ENCODE measurements around the gene SNRNP25.
"Not testable (repeated sequence)": the region's sequence is repeated elsewhere in the genome, so short reads cannot be mapped to it uniquely, and the experiment has no call there.

Gene SNRNP25

DNA sequence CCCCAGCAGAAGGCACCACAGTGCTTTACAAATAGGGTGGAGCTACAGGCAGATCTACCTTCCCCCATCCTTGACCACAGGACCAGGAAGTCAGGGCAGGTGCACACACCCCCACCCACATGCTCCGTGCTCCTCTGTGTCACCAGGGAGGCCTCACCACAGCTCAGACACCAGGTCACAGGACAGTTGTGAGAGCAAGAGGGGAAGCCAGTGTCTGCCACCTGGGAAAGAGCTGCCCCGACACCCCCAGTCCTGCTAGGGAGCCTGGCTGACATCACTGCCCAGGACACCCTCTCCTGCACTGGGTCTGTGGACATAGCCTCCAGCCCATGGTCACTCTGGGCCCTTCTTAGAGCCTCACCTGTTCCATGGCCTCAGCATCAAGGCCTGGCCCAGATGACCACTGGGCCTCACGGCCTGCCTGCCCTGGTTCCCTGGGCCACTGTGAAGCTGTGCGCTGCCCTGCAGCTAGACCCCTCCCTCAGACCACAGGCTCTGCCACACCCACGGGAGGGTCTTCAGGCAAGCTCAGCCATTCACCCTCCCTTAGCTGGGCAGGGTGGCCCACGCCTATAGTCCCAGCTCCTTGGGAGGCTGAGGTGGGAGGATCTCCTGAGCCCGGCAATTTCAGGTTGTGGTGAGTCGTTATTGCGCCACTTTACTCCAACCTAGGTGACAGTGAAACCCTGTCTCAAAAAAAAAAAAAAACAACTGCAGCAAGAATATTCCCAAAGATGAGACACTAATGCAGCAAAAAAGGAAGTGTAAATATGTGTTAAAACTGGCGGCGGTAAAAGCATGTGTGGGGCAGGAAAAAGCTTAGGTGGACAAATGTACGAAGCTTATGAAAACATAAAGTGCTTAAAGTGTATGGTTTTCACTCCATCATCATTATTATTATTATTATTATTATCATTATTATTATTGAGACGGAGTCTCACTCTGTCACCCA, 14.4 kb upstream of the SNRNP25 start:
- TF ChIP-seq SUZ12 (IDR thresholded peaks at IDR 0.05; ENCODE audit: extremely low read depth, insufficient read depth, insufficient read length): no peak
- no peak for TF ChIP-seq ZNF274 (IDR thresholded peaks at IDR 0.05; ENCODE audit: low read depth, low read length)
- no peak for TF ChIP-seq YY1 (IDR thresholded peaks at IDR 0.05; ENCODE audit: insufficient read depth, insufficient read length)

DNA sequence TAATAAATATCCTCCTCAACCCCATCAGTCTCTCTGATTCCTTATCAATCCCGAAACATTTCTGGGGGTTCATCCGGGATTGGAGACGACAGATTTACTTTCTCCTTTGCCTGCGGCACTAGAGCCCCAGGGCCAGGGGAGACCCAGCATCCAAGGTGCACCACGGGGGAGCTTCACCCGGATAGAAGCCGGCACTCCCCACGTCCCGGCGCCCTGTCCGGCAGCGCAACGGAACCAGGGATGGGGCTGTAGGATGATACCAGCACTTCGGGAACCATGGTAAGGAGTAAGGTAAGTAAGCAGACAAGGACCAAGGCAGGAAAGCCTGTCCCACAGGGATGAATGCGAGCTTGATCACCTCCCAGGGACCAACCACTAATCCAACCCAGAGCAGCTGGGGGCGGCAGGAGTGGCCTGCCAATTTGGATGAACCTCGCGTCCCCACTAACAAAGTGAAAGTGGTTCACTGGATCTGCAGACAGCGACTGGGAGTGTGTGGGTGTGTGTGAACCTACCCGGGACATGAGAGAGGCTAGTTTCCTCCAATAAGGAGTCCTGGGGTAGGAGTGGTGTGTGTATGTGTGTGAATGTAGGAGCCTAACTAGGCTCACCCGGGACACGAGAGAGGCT, 12.1 kb upstream of the SNRNP25 start:
- H3K9me3 ChIP-seq (ENCODE audit: insufficient read depth, low read length): peaks cover 19% of the 10 kb centered on the region
- H3K4me3 ChIP-seq (ENCODE audit: insufficient read length, low read depth): no peak overlapping the region
- no peak overlapping the region for H3K9ac ChIP-seq (ENCODE audit: insufficient read length, low read depth)
- peaks cover 88% of the 10 kb centered on the region for H3K36me3 ChIP-seq (ENCODE audit: insufficient read depth, insufficient read length, low read length)
- peaks cover 7% of the 10 kb centered on the region for H3K4me1 ChIP-seq (ENCODE audit: insufficient read depth, insufficient read length)
- H3K27me3 ChIP-seq (ENCODE audit: insufficient read depth, insufficient read length): no peaks in the 10 kb centered on the region
- DNase-seq (ENCODE audit: low read depth, low spot score): no peak
- TF ChIP-seq YY1 (IDR thresholded peaks at IDR 0.05; ENCODE audit: insufficient read depth, insufficient read length) (no peak), ZNF274 (IDR thresholded peaks at IDR 0.05; ENCODE audit: low read depth, low read length) (no peak), SUZ12 (IDR thresholded peaks at IDR 0.05; ENCODE audit: extremely low read depth, insufficient read depth, insufficient read length) (no peak)

More for the DNA sequence above, 14.4 kb upstream of the SNRNP25 start:
- DNase-seq (ENCODE audit: low read depth, low spot score): no peak
- H3K9me3 ChIP-seq (ENCODE audit: insufficient read depth, low read length): peaks cover 19% of the 10 kb centered on the region
- H3K4me1 ChIP-seq (ENCODE audit: insufficient read depth, insufficient read length): peaks cover 11% of the 10 kb centered on the region
- H3K36me3 ChIP-seq (ENCODE audit: insufficient read depth, insufficient read length, low read length): peaks cover 84% of the 10 kb centered on the region
- H3K4me3 ChIP-seq (ENCODE audit: insufficient read length, low read depth): no peak overlapping the region
- no peaks in the 10 kb centered on the region for H3K27me3 ChIP-seq (ENCODE audit: insufficient read depth, insufficient read length)
- H3K9ac ChIP-seq (ENCODE audit: insufficient read length, low read depth): no peak overlapping the region

DNA sequence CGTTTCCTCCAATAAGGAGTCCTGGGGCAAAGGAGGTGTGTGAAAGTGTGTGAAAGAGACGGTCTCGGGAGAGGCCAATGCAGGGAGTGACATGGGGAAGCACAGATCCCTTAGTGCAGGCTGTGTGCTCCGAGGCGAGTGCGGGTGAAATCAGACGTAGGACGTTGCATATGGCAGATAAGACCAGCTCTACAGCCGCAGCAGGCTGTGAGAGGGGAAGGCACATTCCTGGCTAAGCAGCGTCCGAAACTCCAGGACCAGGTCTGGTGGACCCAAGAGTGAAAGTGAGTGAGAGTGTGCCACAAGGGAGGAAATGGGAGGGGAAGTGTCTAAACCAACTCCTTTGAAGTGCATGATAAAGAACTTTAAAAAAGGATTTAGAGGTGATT, 11.6 kb upstream of the SNRNP25 start:
- no peak overlapping the region for H3K4me3 ChIP-seq (ENCODE audit: insufficient read length, low read depth)
- no peak for TF ChIP-seq YY1 (IDR thresholded peaks at IDR 0.05; ENCODE audit: insufficient read depth, insufficient read length)
- no peaks in the 10 kb centered on the region for H3K27me3 ChIP-seq (ENCODE audit: insufficient read depth, insufficient read length)
- no peak for DNase-seq (ENCODE audit: low read depth, low spot score)
- peaks cover 19% of the 10 kb centered on the region for H3K9me3 ChIP-seq (ENCODE audit: insufficient read depth, low read length)
- H3K4me1 ChIP-seq (ENCODE audit: insufficient read depth, insufficient read length): peaks cover 7% of the 10 kb centered on the region
- no peak overlapping the region for H3K9ac ChIP-seq (ENCODE audit: insufficient read length, low read depth)
- H3K36me3 ChIP-seq (ENCODE audit: insufficient read depth, insufficient read length, low read length): peaks cover 89% of the 10 kb centered on the region

DNA sequence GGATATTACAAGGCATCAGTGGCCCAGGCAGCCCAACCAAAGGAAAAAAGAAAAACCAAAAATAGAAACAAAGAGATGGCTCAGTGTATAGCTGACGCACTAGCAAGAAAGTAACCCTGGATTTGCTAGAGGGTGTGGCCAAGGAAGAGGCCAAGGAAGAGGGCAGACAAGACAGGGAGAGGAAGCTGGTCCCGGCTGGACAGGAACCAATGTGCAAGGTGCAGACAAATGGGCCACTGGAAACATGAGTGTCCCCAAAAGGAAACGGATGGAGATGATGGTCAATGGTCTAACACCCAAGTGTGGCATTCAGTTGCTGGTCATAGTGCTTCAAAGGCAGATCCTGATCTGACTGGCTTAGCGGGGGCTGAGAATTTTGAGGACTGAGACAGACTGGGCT, 10.9 kb upstream of the SNRNP25 start:
- no peak for DNase-seq (ENCODE audit: low read depth, low spot score)
- Histone ChIP-seq H3K36me3 (ENCODE audit: insufficient read depth, insufficient read length, low read length) (peaks cover 89% of the 10 kb centered on the region), H3K27me3 (ENCODE audit: insufficient read depth, insufficient read length) (no peaks in the 10 kb centered on the region), H3K4me1 (ENCODE audit: insufficient read depth, insufficient read length) (peaks cover 7% of the 10 kb centered on the region), H3K9ac (ENCODE audit: insufficient read length, low read depth) (no peak overlapping the region), H3K4me3 (ENCODE audit: insufficient read length, low read depth) (no peak overlapping the region), H3K9me3 (ENCODE audit: insufficient read depth, low read length) (peaks cover 19% of the 10 kb centered on the region)
- no peak for TF ChIP-seq YY1 (IDR thresholded peaks at IDR 0.05; ENCODE audit: insufficient read depth, insufficient read length)
- no peak for TF ChIP-seq ZNF274 (IDR thresholded peaks at IDR 0.05; ENCODE audit: low read depth, low read length)
- TF ChIP-seq SUZ12 (IDR thresholded peaks at IDR 0.05; ENCODE audit: extremely low read depth, insufficient read depth, insufficient read length): no peak

DNA sequence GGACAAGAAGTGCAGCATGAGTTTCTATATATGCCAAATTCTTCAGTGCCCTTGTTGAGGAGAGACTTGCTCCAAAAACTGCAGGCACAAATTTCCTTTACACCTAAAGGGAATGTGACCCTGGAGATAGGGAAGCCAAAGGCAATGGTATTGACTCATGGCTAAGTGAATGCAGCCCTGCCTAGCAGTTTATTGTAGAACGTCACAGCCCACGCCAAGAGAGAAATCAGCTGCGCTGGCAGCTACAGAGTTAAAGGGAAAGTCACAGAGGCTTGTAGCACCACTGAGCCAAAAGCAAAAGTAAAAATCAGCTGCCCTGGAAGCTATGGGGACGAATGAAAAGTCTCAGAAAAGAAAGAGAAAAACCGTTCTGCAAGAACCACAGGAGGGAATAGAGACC, 10.3 kb upstream of the SNRNP25 start:
- Histone ChIP-seq H3K4me1 (ENCODE audit: insufficient read depth, insufficient read length) (peaks cover 7% of the 10 kb centered on the region), H3K27me3 (ENCODE audit: insufficient read depth, insufficient read length) (no peaks in the 10 kb centered on the region), H3K9ac (ENCODE audit: insufficient read length, low read depth) (no peak overlapping the region), H3K36me3 (ENCODE audit: insufficient read depth, insufficient read length, low read length) (peaks cover 88% of the 10 kb centered on the region), H3K4me3 (ENCODE audit: insufficient read length, low read depth) (no peak overlapping the region), H3K9me3 (ENCODE audit: insufficient read depth, low read length) (peaks cover 19% of the 10 kb centered on the region)
- DNase-seq (ENCODE audit: low read depth, low spot score): no peak
- TF ChIP-seq YY1 (IDR thresholded peaks at IDR 0.05; ENCODE audit: insufficient read depth, insufficient read length) (no peak), ZNF274 (IDR thresholded peaks at IDR 0.05; ENCODE audit: low read depth, low read length) (no peak), SUZ12 (IDR thresholded peaks at IDR 0.05; ENCODE audit: extremely low read depth, insufficient read depth, insufficient read length) (no peak)

DNA sequence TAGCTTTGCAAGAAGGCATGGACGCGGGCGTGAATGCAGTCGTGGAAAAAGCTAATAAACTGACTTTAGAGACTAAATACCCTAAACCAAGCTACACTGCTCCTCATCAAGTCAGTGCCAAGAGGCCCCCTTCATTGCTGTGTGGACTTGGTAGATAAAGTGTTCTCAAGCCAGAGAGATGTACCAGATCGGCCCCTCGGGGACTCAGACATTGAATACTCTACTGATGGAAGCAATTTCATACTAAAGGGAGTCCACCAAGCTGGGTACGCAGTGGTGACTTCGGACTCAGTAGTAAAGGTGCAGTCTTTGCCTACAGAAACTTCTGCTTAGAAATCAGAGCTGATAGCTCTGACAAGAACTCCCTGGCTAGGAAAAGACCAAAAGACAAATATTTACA, 9.0 kb upstream of the SNRNP25 start:
- Histone ChIP-seq H3K4me3 (ENCODE audit: insufficient read length, low read depth) (no peak overlapping the region), H3K4me1 (ENCODE audit: insufficient read depth, insufficient read length) (no peaks in the 10 kb centered on the region), H3K36me3 (ENCODE audit: insufficient read depth, insufficient read length, low read length) (peaks cover 85% of the 10 kb centered on the region), H3K9me3 (ENCODE audit: insufficient read depth, low read length) (peaks cover 19% of the 10 kb centered on the region), H3K27me3 (ENCODE audit: insufficient read depth, insufficient read length) (no peaks in the 10 kb centered on the region), H3K9ac (ENCODE audit: insufficient read length, low read depth) (no peak overlapping the region)
- DNase-seq (ENCODE audit: low read depth, low spot score): no peak
- TF ChIP-seq ZNF274 (IDR thresholded peaks at IDR 0.05; ENCODE audit: low read depth, low read length) (no peak), SUZ12 (IDR thresholded peaks at IDR 0.05; ENCODE audit: extremely low read depth, insufficient read depth, insufficient read length) (no peak), YY1 (IDR thresholded peaks at IDR 0.05; ENCODE audit: insufficient read depth, insufficient read length) (no peak)

DNA sequence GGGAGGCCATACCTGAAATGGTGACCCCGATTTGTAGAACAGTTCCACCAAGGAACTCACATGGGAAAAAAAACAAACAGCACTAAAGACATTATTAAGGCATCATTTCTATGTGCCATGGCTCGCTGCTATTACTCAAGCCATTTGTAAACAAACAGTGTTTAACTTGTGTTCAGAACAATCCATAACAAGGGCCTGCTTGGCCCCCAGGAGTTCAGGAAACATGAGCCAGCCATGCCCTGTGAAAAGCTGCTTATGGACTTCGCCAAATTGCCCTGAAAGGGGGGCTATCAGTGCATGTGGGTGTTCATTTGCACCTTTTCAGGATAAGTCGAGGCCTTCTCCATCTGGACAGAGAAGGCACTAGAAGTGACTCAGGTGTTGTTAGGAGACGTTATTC, 8.2 kb upstream of the SNRNP25 start:
- TF ChIP-seq ZNF274 (IDR thresholded peaks at IDR 0.05; ENCODE audit: low read depth, low read length) (no peak), SUZ12 (IDR thresholded peaks at IDR 0.05; ENCODE audit: extremely low read depth, insufficient read depth, insufficient read length) (no peak), YY1 (IDR thresholded peaks at IDR 0.05; ENCODE audit: insufficient read depth, insufficient read length) (no peak)
- Histone ChIP-seq H3K9me3 (ENCODE audit: insufficient read depth, low read length) (peaks cover 19% of the 10 kb centered on the region), H3K27me3 (ENCODE audit: insufficient read depth, insufficient read length) (no peaks in the 10 kb centered on the region), H3K4me3 (ENCODE audit: insufficient read length, low read depth) (no peak overlapping the region), H3K36me3 (ENCODE audit: insufficient read depth, insufficient read length, low read length) (peaks cover 83% of the 10 kb centered on the region), H3K9ac (ENCODE audit: insufficient read length, low read depth) (no peak overlapping the region), H3K4me1 (ENCODE audit: insufficient read depth, insufficient read length) (no peaks in the 10 kb centered on the region)
- DNase-seq (ENCODE audit: low read depth, low spot score): no peak

DNA sequence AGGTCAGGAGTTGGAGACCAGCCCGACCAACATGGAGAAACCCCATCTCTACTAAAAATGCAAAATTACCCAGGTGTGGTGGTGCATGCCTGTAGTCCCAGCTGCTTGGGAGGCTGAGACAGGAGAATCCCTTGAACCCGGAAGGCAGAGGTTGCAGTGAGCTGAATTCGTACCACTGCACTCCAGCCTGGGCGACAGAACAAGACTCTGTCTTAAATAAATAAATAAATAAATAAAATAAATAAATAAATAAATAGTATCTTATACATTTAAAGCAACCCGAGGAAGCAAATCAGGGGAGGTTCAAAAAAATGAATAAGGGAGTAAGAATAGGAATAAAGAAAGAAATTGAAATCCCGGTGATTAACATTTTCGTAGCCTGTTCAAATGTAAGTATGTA, 7.1 kb upstream of the SNRNP25 start:
- peaks cover 87% of the 10 kb centered on the region for H3K36me3 ChIP-seq (ENCODE audit: insufficient read depth, insufficient read length, low read length)
- not testable (repeated sequence) for H3K4me1 ChIP-seq (ENCODE audit: insufficient read depth, insufficient read length)

More for the DNA sequence above, 7.1 kb upstream of the SNRNP25 start:
- not testable (repeated sequence) for H3K4me3 ChIP-seq (ENCODE audit: insufficient read length, low read depth); DNase-seq (ENCODE audit: low read depth, low spot score); H3K27me3 ChIP-seq (ENCODE audit: insufficient read depth, insufficient read length); H3K9ac ChIP-seq (ENCODE audit: insufficient read length, low read depth)
- H3K9me3 ChIP-seq (ENCODE audit: insufficient read depth, low read length): peaks cover 17% of the 10 kb centered on the region
